Neural progenitor cell (in vitro differentiated cells): ENCODE results near the gene CDK17. TPM values are rescaled to one million over a fixed set of nuclear protein-coding genes. Genes with fewer than 3 reads are reported as not detected.

Experiments used
- DNase-seq: peaks from one replicate; pipeline ENCODE4 v3.0.0-alpha.2; 2016; ENCODE audit warnings: low spot score
- H2AFZ ChIP-seq: fragments of 200-600 bp; sonication (generic); replicated peaks from 2 replicates; pipeline ENCODE4 v1.6.1; 2016; ENCODE audit warnings: antibody characterized with exemption
- H3F3A ChIP-seq: fragments of 200-600 bp; sonication (generic); 2 replicates; pipeline ENCODE4 v1.6.1; 2016; ENCODE audit warnings: antibody characterized with exemption, low read depth
- H3K27ac ChIP-seq: fragments of 200-600 bp; sonication (generic); 2 replicates; pipeline ENCODE4 v1.5.1; 2016; ENCODE audit warnings: mild to moderate bottlenecking
- H3K27me3 ChIP-seq: fragments of 200-600 bp; sonication (generic); 2 replicates; pipeline ENCODE4 v1.6.1; 2016; ENCODE audit warnings: mild to moderate bottlenecking, moderate library complexity
- H3K36me3 ChIP-seq: fragments of 200-600 bp; sonication (generic); 2 replicates; pipeline ENCODE4 v1.5.1; 2016
- H3K4me1 ChIP-seq: fragments of 200-600 bp; sonication (generic); 2 replicates; pipeline ENCODE4 v1.6.1; 2016; ENCODE audit warnings: mixed run types
- H3K4me2 ChIP-seq: fragments of 200-600 bp; sonication (generic); 2 replicates; pipeline ENCODE4 v1.6.1; 2016
- H3K4me3 ChIP-seq: fragments of 200-600 bp; sonication (generic); 2 replicates; pipeline ENCODE4 v1.5.1; 2016
- H3K79me2 ChIP-seq: fragments of 200-600 bp; sonication (generic); 2 replicates; pipeline ENCODE4 v1.6.1; 2016; ENCODE audit warnings: low read depth
- H3K9ac ChIP-seq: fragments of 200-600 bp; sonication (generic); 2 replicates; pipeline ENCODE4 v1.6.1; 2016
- H3K9me3 ChIP-seq: fragments of 200-600 bp; sonication (generic); 2 replicates; pipeline ENCODE4 v1.5.1; 2016; ENCODE audit warnings: low read depth
- H4K20me1 ChIP-seq: fragments of 200-600 bp; sonication (generic); 2 replicates; pipeline ENCODE4 v1.6.1; 2016; ENCODE audit warnings: low read depth
- H3K27ac Mint-ChIP-seq: 3 replicates; pipeline ENCODE4 v1.8.0; 2021; ENCODE audit warnings: mixed read lengths
- H3K27me3 Mint-ChIP-seq: 2 replicates; pipeline ENCODE4 v1.8.0; 2022; ENCODE audit warnings: low read depth, mild to moderate bottlenecking, inconsistent platforms, moderate library complexity, mixed read lengths; ENCODE audit not compliant: insufficient read depth
- H3K36me3 Mint-ChIP-seq: 3 replicates; pipeline ENCODE4 v1.8.0; 2021; ENCODE audit warnings: mixed read lengths
- H3K4me1 Mint-ChIP-seq: 3 replicates; pipeline ENCODE4 v1.8.0; 2021; ENCODE audit warnings: mixed read lengths
- H3K4me3 Mint-ChIP-seq: 3 replicates; pipeline ENCODE4 v1.8.0; 2021; ENCODE audit warnings: mild to moderate bottlenecking, moderate library complexity, mixed read lengths
- H3K9me3 Mint-ChIP-seq: 3 replicates; pipeline ENCODE4 v1.8.0; 2020; ENCODE audit warnings: mixed read lengths
- EZH2 ChIP-seq: fragments of 200-600 bp; sonication (generic); IDR thresholded peaks from 2 replicates; pipeline ENCODE4 v1.6.1; 2017; ENCODE audit warnings: antibody characterized with exemption, mild to moderate bottlenecking, moderate library complexity
- EZH2phosphoT487 ChIP-seq: fragments of 200-600 bp; sonication (generic); IDR thresholded peaks from 2 replicates; pipeline ENCODE4 v1.6.1; 2017; ENCODE audit warnings: antibody characterized with exemption
- total RNA-seq: library from RNA; depleted of rRNA; stranded (reverse); fragments of >200 nt; gene quantifications from 2 replicates; pipeline ENCODE4 v1.2.3, GENCODE V29; 2015; ENCODE audit warnings: low replicate concordance
- TF ChIP-seq, protein P1 (sequence below): fragments of 200-600 bp; sonication (generic); IDR thresholded peaks from 2 replicates; pipeline ENCODE4 v1.5.1; 2017; ENCODE audit warnings: antibody characterized with exemption, mild to moderate bottlenecking

The CDK17 gene
- total RNA-seq, 1 donor from 2014 or later: 61.2 TPM

DNA sequence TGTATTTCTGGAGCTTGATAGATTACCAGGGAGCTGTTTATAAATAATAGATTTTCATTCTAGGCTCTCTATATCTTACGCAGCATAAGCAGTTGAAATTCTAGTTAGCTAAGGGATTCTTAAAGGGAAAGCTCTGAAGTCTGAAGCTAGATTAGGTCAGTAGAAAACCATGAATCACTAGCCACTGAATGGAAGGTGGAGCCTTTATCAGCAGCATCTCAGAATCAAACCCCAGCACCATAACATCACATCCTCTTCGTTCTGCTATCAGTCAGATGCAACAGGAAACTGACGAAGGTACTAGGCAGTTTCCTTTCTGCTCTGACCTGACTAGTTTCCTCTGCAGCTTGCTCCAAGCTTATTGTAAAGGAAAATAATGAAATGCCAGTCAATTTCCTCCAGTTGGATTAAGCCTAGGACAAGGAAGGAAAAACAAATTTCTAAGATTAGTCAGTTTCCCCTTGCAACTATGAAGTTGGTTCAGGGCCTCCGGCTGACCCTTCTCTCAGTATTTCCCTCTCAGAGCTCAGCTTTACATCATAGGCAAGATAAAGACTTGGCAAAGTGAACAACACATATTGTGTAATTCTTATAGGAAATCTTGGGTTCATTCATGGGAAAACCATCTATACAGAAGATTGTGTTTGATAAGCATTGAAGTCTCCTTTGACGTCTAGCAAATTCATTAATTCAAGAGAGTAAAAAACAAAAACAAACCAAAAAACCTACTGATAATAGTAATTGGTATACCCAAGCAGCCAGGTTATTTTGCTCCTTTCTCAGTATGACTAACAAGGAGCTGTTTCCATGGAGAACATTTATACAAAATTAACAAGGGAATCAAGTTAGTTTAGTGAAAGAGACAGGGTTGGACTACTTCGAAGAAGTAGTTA lies 45.7 kb upstream of the CDK17 start:
- H3K9me3 Mint-ChIP-seq: no peaks in the 10 kb centered on the region
- peaks cover 6% of the 10 kb centered on the region for H3K27me3 Mint-ChIP-seq
- Histone ChIP-seq H3K4me2 (no peak overlapping the region), H3K9ac (no peak overlapping the region), H3K27me3 (no peaks in the 10 kb centered on the region), H3K4me1 (no peaks in the 10 kb centered on the region), H3K27ac (no peak overlapping the region), H3K9me3 (no peaks in the 10 kb centered on the region), H3K36me3 (no peaks in the 10 kb centered on the region), H3F3A (no peaks in the 10 kb centered on the region), H4K20me1 (no peaks in the 10 kb centered on the region), H2AFZ (peak overlapping the region; percentile 53), H3K4me3 (no peak overlapping the region), H3K79me2 (no peaks in the 10 kb centered on the region)
- H3K27ac Mint-ChIP-seq: no peak overlapping the region
- no peaks in the 10 kb centered on the region for H3K4me1 Mint-ChIP-seq
- no peaks in the 10 kb centered on the region for H3K36me3 Mint-ChIP-seq
- no peak for DNase-seq
- no peak overlapping the region for H3K4me3 Mint-ChIP-seq
- no peak for TF ChIP-seq EZH2
- TF ChIP-seq, protein P1, sequence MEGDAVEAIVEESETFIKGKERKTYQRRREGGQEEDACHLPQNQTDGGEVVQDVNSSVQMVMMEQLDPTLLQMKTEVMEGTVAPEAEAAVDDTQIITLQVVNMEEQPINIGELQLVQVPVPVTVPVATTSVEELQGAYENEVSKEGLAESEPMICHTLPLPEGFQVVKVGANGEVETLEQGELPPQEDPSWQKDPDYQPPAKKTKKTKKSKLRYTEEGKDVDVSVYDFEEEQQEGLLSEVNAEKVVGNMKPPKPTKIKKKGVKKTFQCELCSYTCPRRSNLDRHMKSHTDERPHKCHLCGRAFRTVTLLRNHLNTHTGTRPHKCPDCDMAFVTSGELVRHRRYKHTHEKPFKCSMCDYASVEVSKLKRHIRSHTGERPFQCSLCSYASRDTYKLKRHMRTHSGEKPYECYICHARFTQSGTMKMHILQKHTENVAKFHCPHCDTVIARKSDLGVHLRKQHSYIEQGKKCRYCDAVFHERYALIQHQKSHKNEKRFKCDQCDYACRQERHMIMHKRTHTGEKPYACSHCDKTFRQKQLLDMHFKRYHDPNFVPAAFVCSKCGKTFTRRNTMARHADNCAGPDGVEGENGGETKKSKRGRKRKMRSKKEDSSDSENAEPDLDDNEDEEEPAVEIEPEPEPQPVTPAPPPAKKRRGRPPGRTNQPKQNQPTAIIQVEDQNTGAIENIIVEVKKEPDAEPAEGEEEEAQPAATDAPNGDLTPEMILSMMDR: no peak
- no peak for TF ChIP-seq EZH2phosphoT487

DNA sequence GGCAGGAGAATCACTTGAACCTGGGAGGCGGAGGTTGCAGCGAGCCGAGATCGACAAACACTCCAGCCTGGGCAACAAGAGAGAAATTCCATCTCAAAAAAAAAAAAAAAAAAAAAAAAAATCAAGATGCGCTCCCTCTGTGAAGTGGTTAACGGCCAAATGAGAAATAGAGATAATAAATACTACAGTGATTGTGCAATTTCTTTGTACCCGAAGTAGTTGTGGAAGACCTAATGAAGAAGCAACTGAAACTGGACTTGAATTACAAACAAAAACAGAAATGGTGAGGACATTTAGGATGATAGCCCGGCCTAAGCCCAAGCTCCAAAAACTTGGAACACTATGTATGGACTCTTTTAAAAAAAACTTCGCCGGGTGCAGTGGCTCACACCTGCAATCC lies 44.2 kb upstream of the CDK17 start:
- TF ChIP-seq EZH2 (no peak), EZH2phosphoT487 (no peak)
- TF ChIP-seq, protein P1: no peak
- Histone ChIP-seq H3K27ac (no peak overlapping the region), H3K4me3 (no peak overlapping the region), H3F3A (no peaks in the 10 kb centered on the region), H3K79me2 (no peaks in the 10 kb centered on the region), H2AFZ (no peak overlapping the region), H3K27me3 (no peaks in the 10 kb centered on the region), H3K36me3 (no peaks in the 10 kb centered on the region), H3K9ac (no peak overlapping the region), H3K4me1 (no peaks in the 10 kb centered on the region), H3K4me2 (no peak overlapping the region), H3K9me3 (no peaks in the 10 kb centered on the region), H4K20me1 (no peaks in the 10 kb centered on the region)
- Mint-ChIP-seq H3K36me3 (no peaks in the 10 kb centered on the region), H3K9me3 (no peaks in the 10 kb centered on the region), H3K27ac (no peak overlapping the region), H3K27me3 (peaks cover 4% of the 10 kb centered on the region), H3K4me1 (no peaks in the 10 kb centered on the region), H3K4me3 (no peak overlapping the region)
- no peak for DNase-seq

DNA sequence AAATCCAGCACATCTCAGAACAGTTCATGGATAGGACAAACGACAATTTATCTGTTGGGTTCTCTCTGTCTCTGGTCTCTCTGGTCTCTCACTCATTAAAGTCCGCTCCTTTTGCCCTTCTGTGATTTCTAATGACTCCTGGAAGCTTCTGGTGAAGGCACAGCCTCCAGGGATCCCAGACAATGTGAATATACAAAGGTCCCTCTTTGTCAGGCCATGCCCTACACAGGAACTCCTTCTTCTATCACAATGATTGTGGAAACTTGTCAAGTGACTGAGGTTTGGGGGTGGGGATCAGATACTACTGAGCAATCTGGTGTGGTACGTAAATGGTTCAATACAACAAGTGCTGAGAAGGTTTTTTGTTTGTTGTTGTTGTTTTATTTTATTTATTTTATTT lies 42.7 kb upstream of the CDK17 start:
- no peak for DNase-seq
- TF ChIP-seq, protein P1: no peak
- no peak for TF ChIP-seq EZH2
- Histone ChIP-seq H2AFZ (no peak overlapping the region), H3K4me1 (no peaks in the 10 kb centered on the region), H3K27me3 (no peaks in the 10 kb centered on the region), H3K9ac (no peak overlapping the region), H4K20me1 (no peaks in the 10 kb centered on the region), H3K79me2 (no peaks in the 10 kb centered on the region), H3K4me3 (no peak overlapping the region), H3K27ac (no peak overlapping the region), H3K4me2 (no peak overlapping the region), H3K9me3 (no peaks in the 10 kb centered on the region), H3F3A (no peaks in the 10 kb centered on the region), H3K36me3 (no peaks in the 10 kb centered on the region)
- Mint-ChIP-seq H3K27me3 (peaks cover 4% of the 10 kb centered on the region), H3K27ac (peak overlapping the region; percentile 70), H3K36me3 (no peaks in the 10 kb centered on the region), H3K4me3 (no peak overlapping the region), H3K9me3 (no peaks in the 10 kb centered on the region), H3K4me1 (peaks cover 3% of the 10 kb centered on the region)
